Superior temporal gyrus (tissue), 1 donor: ENCODE measurements around the gene FER1L5.
A peak's percentile ranks its signal among the peaks of the same experiment; 100 is the strongest.

Experiments used
- DNase-seq: peaks from one replicate; pipeline ENCODE4 v3.0.0-alpha.2; 2016; ENCODE audit errors: extremely low spot score

Gene FER1L5

DNA sequence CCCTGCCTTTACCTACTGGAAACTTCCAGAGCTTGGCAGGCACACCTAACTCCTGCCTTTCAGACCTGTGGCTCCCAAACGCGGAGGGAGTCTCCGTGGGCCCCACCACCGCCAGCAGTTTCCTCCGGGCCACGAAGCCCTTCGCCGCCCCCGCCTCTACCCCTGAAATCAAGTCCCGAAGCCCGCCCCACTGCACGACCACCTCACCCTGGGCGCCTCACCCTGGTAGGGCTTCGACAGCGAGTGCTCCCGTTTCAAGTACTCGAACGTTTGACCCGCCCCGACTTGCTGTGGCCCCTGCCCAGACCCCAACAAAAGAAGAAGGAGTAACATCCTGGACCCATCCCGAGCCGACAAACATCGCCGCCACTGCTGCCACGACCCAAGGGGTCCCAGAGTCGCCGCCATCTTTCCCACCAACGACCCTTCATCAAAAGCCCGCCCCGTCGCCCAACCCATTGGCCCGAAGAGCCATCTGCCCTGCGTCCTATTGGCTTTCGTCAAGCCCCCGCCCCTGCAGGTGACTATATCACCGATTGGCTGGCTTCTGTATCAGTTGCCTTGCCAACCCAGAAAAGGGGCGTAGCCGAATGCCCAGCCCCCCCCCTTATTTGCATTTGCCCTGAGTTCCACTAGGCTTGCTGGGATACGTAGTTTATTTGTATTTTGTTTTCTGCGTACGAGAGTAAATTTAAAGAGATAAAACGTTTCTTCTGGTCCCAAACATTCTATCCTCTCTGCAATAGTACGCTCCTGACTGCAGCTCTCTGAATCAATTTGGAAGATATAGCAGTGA, 97.3 kb downstream of the FER1L5 start, which contains the start of gene LMAN2L:
LMAN2L (minus strand) TSS at position 432 of the 796 bp plus-strand sequence; CDS start at position 408, 24 bp downstream.
- DNase-seq: peak; percentile 98

DNA sequence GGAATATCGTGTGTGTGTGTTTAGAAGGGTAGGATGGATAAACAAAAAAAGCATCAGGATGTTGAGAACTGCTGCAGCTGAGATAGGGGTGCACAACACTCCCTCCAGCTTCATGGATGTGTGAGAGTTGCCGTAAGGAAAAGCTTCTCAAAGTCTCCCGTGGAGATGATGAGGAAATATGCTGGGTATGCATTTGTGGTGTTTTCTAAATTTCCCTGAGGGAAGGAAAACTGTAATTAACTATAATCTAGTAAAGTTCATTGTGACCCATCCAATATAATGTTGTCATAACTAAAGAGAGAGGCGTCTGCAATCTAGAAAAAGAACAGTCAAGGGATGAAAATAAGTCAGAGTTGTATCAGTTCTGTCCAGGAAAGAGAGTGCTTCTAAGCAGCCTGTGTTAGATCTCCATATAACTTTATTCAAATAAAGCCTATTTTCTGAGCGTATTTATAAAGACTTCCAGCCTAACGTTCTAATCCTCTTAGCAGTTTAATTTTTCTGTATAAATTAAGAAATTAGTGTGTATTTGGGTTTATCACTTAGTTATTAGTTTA, 104.6 kb downstream of the FER1L5 start:
- DNase-seq: no peak

GRCh38 chr2:96751800-96752199, 109.2 kb downstream of the FER1L5 start:
- no peak for DNase-seq

DNA sequence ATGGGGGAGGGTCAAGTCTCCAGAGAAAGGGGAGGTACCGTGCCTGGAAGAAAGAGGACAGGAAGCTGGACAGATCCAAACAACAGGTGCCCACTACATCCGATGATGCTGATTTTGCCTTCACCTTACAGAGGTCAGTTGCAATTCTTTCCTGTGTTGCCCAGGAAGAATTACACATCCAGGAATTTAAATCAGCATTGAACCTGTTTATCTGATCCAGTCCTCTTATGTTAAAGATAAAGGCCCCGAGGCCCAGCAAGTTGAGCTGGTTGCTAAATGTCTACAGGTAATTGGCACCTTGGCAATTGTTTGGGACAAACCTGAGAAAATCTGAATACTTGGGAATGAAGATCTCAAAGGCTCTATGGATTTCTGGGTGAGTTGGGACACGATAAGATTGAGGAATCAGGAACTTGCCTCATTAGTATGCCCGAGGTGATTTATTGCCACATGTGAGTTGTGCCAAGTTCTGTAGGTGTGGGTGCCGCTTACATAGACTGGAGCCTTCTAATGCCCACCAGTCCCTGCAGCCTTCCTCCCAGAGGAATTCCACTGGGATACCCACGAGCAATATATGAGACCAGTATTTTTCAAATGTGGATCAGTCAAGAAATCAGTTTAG, 111.2 kb downstream of the FER1L5 start:
- DNase-seq: no peak

DNA sequence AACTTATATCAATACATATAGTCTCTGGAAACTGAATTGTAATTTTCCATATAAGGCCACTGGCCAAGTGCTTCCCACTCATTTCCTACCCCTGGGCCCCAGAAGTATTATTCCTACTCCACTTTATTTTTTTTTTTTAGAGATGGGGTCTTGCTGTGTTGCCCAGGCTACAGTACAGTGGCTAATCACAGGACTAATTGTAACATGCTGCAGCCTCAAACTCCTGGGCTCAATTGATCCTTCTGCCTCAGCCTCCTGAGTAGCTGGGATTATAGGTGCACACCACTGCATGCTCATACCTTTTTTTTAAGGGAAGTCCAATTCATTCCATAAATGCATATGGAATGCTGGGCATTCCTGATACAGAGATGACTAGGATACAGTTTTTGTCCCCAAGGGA, 111.8 kb downstream of the FER1L5 start:
- no peak for DNase-seq
